Activated effector memory CD4-positive, alpha-beta T cell treated with Interleukin-2 at 50 U/mL for 16 hours (primary cell): Measurements from ENCODE around the gene HHAT.

ENCODE experiments used
- DNase-seq: peaks from one replicate; pipeline ENCODE4 v3.0.0-alpha.2; 2020

The HHAT gene

GRCh38 chr1:210617293-210617692 is 288.6 kb downstream of the HHAT start:
- DNase-seq, result no peak

- DNase-seq, result no peak
Observed at GRCh38 chr1:210618369-210618768, 289.7 kb downstream of the HHAT start.

GRCh38 chr1:210620867-210621488 is 292.3 kb downstream of the HHAT start:
- no peak for DNase-seq

DNA sequence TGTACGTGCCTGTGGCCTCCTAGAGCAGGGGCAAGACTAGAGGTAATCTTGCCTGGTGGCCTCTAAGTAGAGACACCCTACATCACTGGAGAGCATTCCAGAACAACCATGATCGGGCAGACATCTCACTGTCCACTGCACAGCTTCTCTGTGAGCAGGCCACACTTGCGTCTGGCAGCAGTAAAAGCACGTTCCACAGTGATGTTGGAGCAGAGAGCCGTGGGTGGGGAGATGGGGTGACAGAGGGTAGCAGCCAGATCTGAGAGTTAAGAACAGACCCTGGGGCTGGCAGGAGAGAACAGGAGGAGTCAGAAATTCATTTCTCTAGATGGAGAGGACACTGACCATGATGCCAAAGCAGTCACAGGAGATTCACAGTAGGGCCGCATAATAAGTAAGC is 293.0 kb downstream of the HHAT start:
- no peak for DNase-seq

- no peak for DNase-seq
Observed at GRCh38 chr1:210624722-210625121, 296.0 kb downstream of the HHAT start.

DNA sequence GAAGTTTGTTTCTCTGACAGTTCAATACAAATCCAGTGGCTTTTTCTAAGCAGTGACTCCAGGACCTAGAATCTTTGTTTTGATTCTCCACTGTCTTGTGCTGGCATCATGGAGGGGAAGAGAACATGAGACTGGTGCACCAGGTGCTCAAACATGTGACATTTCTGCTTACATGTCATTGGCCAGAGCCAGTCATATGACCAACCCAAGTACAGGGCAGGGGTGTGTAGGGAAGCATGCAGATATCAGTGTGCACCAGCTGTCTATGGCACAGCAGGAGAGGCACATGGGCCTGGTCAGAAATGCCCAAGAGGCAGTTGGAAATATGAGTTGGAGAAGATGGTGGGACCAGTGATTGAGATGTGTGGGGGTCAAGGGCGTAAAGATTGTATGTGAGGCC is 297.0 kb downstream of the HHAT start:
- no peak for DNase-seq

DNA sequence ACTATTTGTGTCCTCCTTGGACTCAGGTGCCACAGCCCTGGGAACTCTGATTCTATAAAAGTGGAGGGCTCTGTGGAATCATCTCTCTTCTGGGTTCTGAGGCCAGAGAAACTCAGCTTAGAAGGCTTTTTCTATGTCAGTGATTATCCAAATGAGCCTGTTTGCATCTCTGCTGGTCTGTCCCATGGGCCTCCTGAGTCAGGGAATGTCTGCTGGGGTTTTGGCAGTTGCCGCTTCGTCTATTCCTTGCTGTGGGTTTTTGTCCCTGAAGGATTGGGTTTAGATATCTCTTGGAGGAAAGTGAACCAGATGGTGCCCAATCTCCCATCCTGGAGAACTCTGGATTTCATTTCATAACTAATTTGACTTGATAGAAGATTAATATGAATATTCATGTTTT is 297.6 kb downstream of the HHAT start:
- DNase-seq, result no peak

- DNase-seq, result no peak
Observed at GRCh38 chr1:210627755-210628154, 299.1 kb downstream of the HHAT start.

DNA sequence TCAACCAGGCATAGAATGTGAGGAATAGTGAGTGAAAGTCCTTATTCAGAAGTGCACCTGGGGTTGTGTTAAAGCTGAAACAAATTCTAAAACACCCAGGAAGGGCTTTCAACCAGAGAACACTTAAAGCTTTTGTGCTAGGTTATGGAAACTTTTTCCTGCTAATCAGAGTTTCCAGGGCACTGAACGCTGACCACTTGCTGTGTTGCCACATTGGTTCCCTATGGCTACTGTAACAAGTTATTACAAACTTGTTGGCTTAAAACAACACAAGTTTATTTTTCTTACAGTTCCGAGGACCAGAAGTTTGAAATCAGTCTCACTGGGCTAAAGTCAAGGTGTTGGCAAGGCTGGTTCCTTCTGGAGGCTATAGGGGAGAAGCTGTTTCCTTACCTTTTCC is 300.6 kb downstream of the HHAT start:
- DNase-seq, result no peak

- DNase-seq, result no peak
Observed at GRCh38 chr1:210631399-210631798, 302.7 kb downstream of the HHAT start.

GRCh38 chr1:210633140-210633539 is 304.4 kb downstream of the HHAT start:
- no peak for DNase-seq

- no peak for DNase-seq
Observed at GRCh38 chr1:210633636-210634035, 304.9 kb downstream of the HHAT start.

- DNase-seq, result no peak
Observed at GRCh38 chr1:210635108-210635507, 306.4 kb downstream of the HHAT start.

GRCh38 chr1:210641582-210641981 is 312.9 kb downstream of the HHAT start:
- no peak for DNase-seq

DNA sequence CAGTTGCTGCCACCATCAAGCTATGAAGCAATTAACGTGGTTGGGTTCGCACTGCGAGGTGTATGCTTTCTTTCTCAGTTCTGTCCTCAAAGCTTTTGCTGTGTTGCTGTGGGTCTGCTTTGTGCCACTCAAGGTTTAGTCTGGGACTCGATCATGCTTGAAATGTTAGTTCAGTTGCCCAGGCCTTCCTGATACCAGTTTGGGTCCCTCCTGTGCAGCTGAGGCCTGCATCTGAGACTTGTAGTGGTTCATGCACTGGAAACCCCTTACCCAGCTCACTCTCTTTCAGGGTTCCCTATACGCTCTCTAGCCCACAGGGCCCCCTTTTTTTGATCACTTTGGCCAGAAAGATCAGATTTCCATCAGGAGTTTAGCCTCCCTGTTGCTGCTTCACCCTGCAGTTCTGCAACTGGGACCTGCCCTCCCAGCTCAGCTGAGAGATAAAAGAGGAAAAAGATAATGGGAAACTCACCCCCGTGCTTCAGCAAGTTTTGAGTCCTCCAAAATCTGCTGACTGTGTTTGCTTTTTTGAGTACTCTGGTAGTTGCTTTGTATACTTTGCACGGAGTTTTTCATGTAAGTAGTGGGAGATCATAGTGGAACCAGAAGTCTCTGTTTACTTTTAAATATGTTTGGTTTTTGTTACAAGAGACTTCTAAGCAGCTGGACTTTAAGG is 317.0 kb downstream of the HHAT start:
- no peak for DNase-seq

DNA sequence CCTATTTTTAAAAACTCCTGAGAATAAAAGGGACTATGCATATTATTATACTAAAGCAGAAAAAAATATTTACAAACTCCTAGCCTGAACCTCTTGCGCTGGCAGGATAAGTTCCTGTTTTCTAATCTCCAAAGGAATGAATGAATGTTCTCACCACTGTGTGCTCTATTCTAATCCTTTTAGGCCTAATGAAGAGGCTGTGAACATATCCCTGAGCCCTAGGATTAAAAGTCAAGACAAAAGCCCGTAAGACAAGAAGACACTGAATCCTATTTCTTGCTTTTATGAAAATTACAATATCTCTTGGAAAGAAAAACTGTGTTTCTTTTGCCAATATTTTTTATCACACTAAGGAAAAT is 317.5 kb downstream of the HHAT start:
- no peak for DNase-seq

GRCh38 chr1:210647406-210648333 is 319.0 kb downstream of the HHAT start:
- no peak for DNase-seq

GRCh38 chr1:210648588-210649269 is 320.0 kb downstream of the HHAT start:
- no peak for DNase-seq

DNA sequence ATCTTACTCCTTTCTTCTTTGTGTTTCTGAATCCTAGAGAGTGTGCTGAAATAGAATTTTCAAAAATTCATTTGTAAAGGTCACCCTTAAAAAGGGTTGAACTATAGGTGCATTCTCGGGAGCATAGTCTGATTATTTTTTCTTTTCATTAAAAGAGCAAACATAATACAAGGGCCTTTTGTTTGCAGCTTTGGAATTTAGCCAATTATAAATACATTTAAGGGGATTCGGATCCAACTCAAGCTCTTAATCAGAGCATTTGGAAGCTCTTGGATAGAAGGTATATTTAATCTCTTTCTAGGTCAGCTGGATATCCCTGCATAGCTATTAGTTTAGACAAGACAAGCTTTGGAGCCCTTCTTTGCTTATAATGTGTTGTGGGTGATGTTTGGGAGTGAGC is 321.7 kb downstream of the HHAT start:
- DNase-seq, result no peak

DNA sequence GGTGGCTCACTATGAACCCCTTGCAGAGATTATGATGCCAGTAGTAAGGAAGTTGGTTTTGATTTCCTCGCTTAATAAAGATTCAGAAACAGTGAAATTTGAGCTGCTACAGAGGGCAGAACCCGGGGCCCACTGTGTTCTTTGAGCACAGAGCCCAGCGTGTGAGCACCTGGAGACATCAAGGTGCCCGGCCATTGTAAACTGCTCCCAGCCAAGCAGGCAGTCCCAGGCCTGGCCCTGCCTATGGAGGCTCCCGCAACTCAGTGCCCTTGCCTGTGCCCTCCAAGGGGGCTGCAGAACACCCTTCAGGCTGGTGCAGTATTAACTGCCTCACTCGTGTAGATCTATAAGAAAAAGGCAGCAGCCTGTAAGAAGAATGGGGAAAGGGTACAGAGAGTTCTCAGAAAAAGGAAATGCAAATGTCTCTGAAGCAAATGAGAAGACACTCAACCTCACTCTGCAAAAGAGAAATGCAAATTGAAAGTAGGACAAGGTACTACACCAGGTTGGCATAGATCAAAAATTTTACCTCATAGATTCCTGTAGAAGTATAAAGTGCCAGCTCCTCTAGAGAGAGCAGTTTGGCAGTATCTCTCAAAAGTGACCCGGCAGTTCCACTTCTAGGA is 323.7 kb downstream of the HHAT start:
- DNase-seq, result no peak

GRCh38 chr1:210653771-210654170 is 325.1 kb downstream of the HHAT start:
- no peak for DNase-seq

DNA sequence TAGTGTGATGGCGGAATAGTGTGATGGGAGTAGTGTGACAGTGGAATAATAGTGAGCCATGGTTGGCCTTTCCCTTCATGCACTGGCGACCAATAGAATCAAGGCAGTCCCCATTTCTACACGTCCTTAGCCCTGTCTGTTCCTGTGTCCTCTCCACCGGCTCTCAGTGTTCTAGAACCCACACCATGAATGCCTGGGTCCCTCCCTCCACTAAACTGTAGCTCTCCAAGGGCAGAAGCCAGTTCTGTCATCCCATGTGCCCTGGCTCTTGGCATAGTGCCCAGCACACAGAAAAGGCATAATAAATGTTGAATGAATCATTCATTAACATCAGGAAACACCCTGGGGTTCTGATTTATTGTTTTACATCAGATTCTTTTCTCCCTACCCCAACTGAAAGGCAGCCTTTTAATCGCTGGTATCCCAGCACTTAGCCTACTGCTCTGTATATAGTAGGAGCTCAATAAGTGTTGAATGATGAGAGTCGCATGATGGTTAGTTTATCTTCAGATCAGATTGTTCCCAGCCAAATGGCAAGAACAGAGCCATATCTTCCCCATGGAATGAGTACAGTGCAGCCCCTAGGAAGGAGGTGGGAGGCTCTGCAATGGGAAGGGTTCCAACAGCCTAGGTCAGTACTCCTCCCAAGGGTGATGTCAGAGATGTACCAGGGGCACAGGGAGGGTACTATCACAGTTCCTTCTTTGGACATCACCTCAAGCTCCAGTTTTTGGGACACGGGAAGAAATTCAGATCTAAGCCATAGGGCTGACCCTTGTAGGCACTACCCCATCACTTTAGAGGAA is 325.7 kb downstream of the HHAT start:
- no peak for DNase-seq
